Left lung (tissue), 10 donors: ENCODE measurements around the gene TRAPPC6A. TPM values are rescaled to one million over a fixed set of nuclear protein-coding genes. Genes with fewer than 3 reads are reported as not detected.

Experiments used
- ATAC-seq: fragments of 200-7000 bp; cut with Tn5 transposase; one replicate; pipeline ENCODE4 v1.9.1; 2020; ENCODE audit warnings: moderate library complexity
- DNase-seq, 4 donors: peaks; one replicate each; pipeline ENCODE4 v3.0.0-alpha.2; 2013 to 2020
- H3K27ac ChIP-seq, 2 donors: fragments of 200-600 bp; sonication (generic) in 1 of 2; one replicate each; pipeline versions ENCODE4 v1.5.0 to v1.8.0; 2020 to 2021
- H3K27me3 ChIP-seq, 2 donors: fragments of 200-600 bp; sonication (generic) in 1 of 2; one replicate each; pipeline versions ENCODE4 v1.5.0 to v1.8.0; 2020 to 2021
- H3K36me3 ChIP-seq, 2 donors: fragments of 200-600 bp; sonication (generic) in 1 of 2; one replicate each; pipeline versions ENCODE4 v1.5.0 to v1.8.0; 2020 to 2021
- H3K4me1 ChIP-seq, 2 donors: fragments of 200-600 bp; one replicate each; pipeline ENCODE4 v1.8.0; 2021
- H3K4me3 ChIP-seq, 2 donors: fragments of 200-600 bp; sonication (generic) in 1 of 2; one replicate each; pipeline versions ENCODE4 v1.5.0 to v1.8.0; 2020 to 2021; ENCODE audit warnings: mild to moderate bottlenecking in 1 of 2
- H3K9me3 ChIP-seq, 2 donors: fragments of 200-600 bp; sonication (generic) in 1 of 2; one replicate each; pipeline versions ENCODE4 v1.5.0 to v1.8.0; 2020 to 2021
- CTCF ChIP-seq, 2 donors: fragments of 200-600 bp; sonication (generic) in 1 of 2; IDR thresholded peaks; one replicate each; pipeline versions ENCODE4 v1.5.0 to v1.8.0; 2021; ENCODE audit warnings: antibody characterized with exemption in 2 of 2
- intact Hi-C, 2 donors: fragments of 100-400 bp; cut with DNase I; formaldehyde crosslinking; loops; one replicate each; pipeline versions ENCODE4 v1.11.2 to v1.14.2; 2022
- polyA plus RNA-seq, 6 donors: library from polyadenylated mRNA; unstranded; fragments of 120-200 nt; gene quantifications; one replicate each; pipeline ENCODE4 v1.2.1, GENCODE V29; 2013; ENCODE audit not compliant: insufficient read length in 6 of 6
- total RNA-seq, 2 donors: library from RNA; stranded (reverse); fragmentation: NEBNext Ultra II Directional; extraction: Animal tissue kit (Norgen Biotek cat#: 25700); gene quantifications; one replicate each; pipeline ENCODE4 v1.2.1, GENCODE V29; 2021
- donor health status: DM: no; HTN: yes; CAD: no.
- donor health status: DM: no; HTN: no; CAD: no.

Gene TRAPPC6A
- total and polyA plus RNA-seq, 8 donors, result 13.0 to 28.9 (median 23.2) TPM

DNA sequence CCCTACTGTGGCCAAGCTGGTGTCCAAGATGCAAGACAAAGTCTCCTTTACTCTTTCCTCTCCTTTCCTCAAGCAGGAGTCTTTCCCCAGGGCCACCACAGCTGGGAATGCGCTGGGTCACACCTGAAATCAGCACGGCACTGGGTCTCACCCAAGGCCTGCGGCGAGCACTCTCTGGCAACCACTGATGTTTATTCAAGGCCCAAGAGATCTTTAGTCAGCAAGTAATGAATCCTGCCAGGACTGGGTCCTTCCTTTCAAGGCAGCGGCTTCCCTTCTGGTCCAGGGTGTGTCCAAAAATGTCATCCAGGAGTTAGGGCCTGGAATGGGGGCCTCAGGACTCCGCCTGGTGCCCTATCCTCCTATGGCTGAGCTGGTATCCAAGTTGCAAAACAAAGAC, 24.6 kb upstream of the TRAPPC6A start:
- intact Hi-C loops, result loop anchor here in 1 of 2 donors (5.0 kb wide), 1 partner anchor 45 kb away; the partner anchor contains the start of gene EXOC3L2
- Histone ChIP-seq H3K9me3 (no peaks in the 10 kb centered on the region), H3K27me3 (no peaks in the 10 kb centered on the region), H3K36me3 (no peaks in the 10 kb centered on the region), H3K4me1 (no peaks in the 10 kb centered on the region), H3K4me3 (no peak overlapping the region), H3K27ac (no peak overlapping the region)
- DNase-seq (no peak), ATAC-seq (peak; percentile 89)
- TF ChIP-seq CTCF (IDR thresholded peaks at IDR 0.05), result no peak

DNA sequence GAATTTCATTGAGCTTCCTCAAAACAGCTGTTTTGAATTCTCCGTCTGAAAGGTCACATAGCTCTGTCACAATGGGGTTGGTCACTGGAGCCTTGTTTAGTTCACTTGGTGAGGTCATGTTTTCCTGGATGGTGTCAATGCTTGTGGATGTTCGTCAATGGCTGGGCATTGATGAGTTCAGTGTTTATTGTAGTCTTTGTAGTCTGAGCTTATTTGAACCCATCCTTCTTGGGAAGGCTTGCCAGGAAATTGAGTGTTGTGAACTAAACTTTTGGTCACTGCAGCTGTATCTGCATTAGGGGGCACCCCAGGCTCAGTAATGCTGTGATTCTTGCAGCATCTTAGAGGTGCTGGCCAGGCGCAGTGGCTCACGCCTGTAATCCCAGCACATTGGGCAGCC, 22.5 kb upstream of the TRAPPC6A start:
- DNase-seq (peak in 1 of 4 donors; percentile 30), ATAC-seq (peak; percentile 41)
- Histone ChIP-seq H3K27me3 (no peaks in the 10 kb centered on the region), H3K27ac (no peak overlapping the region), H3K9me3 (no peaks in the 10 kb centered on the region), H3K36me3 (no peaks in the 10 kb centered on the region), H3K4me3 (no peak overlapping the region), H3K4me1 (no peaks in the 10 kb centered on the region)
- intact Hi-C loops, result loop anchor here in 1 of 2 donors (5.0 kb wide), 1 partner anchor 47 kb away; the partner anchor contains the start of gene EXOC3L2
- no peak for TF ChIP-seq CTCF (IDR thresholded peaks at IDR 0.05)

GRCh38 chr19:45195764-45196163, 17.7 kb upstream of the TRAPPC6A start:
- intact Hi-C loops, result loop anchor here in 1 of 2 donors (10.0 kb wide), 1 partner anchor 159 kb away; no protein-coding TSS in a partner anchor
- no peaks in the 10 kb centered on the region for H3K27me3 ChIP-seq
- H3K4me1 ChIP-seq, result no peaks in the 10 kb centered on the region
- H3K9me3 ChIP-seq, result no peaks in the 10 kb centered on the region
- H3K36me3 ChIP-seq, result no peaks in the 10 kb centered on the region
- no peak overlapping the region for H3K4me3 ChIP-seq
- ATAC-seq (no peak), DNase-seq (no peak)
- no peak overlapping the region for H3K27ac ChIP-seq
- no peak for TF ChIP-seq CTCF (IDR thresholded peaks at IDR 0.05)

DNA sequence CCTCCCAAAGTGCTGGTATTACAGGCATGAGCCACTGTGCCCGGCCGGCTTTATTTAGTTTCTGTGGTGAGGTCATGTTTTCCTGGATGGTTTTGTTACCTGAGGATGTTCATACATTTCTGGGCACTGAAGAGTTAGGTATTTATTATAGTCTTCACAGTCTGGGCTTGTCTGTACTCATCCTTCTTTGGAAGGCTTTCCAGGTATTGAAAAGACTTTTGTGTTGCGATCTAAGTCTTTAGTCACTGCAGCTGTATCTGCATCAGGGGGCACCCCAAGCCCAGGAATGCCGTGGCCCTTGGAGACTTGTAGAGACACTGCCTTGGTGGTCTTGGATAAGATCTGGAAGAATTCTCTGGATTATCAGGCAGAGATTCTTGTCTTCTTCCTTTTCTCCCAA, 13.3 kb upstream of the TRAPPC6A start:
- Histone ChIP-seq H3K27me3 (no peaks in the 10 kb centered on the region), H3K27ac (no peak overlapping the region), H3K4me3 (no peak overlapping the region), H3K9me3 (no peaks in the 10 kb centered on the region), H3K4me1 (no peaks in the 10 kb centered on the region), H3K36me3 (no peaks in the 10 kb centered on the region)
- TF ChIP-seq CTCF (IDR thresholded peaks at IDR 0.05), result no peak
- DNase-seq (no peak), ATAC-seq (no peak)
- intact Hi-C loops, result loop anchor here in 1 of 2 donors (10.0 kb wide), 1 partner anchor 163 kb away; no protein-coding TSS in a partner anchor

- no peak overlapping the region for H3K4me3 ChIP-seq
- no peak for TF ChIP-seq CTCF (IDR thresholded peaks at IDR 0.05)
- H3K36me3 ChIP-seq, result no peaks in the 10 kb centered on the region
- H3K27me3 ChIP-seq, result no peaks in the 10 kb centered on the region
- ATAC-seq, result no peak
- intact Hi-C loops, result loop anchor here in 1 of 2 donors (10.0 kb wide), 1 partner anchor 165 kb away; no protein-coding TSS in a partner anchor
- H3K9me3 ChIP-seq, result no peaks in the 10 kb centered on the region
- DNase-seq, result no peak
- peaks cover 0 to 4% of the 10 kb centered on the region in 2 donors for H3K4me1 ChIP-seq
- H3K27ac ChIP-seq, result no peak overlapping the region
Measured at GRCh38 chr19:45189971-45190370, 11.9 kb upstream of the TRAPPC6A start.
